Measurements from ENCODE around the gene DDX39A.

Gene DDX39A

GRCh38 chr19:14412324-14412995, 6.7 kb downstream of the DDX39A start:
- ChIA-PET CTCF (no interaction called here), POLR2A (interaction anchor here (0.9 kb wide), 1 partner anchor 31 kb away, joined by 3 read pairs; the partner anchor contains the start of gene ADGRE5)
- TF ChIP-seq FOXK2 (IDR thresholded peaks at IDR 0.05), result no peak
- no peak for TF ChIP-seq L3MBTL2 (conservative IDR thresholded peaks at IDR 0.05)
- no peak for DNase-seq (ENCODE audit: extremely low spot score)

- TF ChIP-seq FOXA1 (IDR thresholded peaks at IDR 0.05) (no peak), HDGF (IDR thresholded peaks at IDR 0.05; ENCODE audit: borderline replicate concordance) (no peak), PKNOX1 (IDR thresholded peaks at IDR 0.05) (no peak), ELF4 (IDR thresholded peaks at IDR 0.05) (no peak), LEF1 (IDR thresholded peaks at IDR 0.05; ENCODE audit: borderline replicate concordance) (no peak), TARDBP (IDR thresholded peaks at IDR 0.05) (no peak), ARNT (IDR thresholded peaks at IDR 0.05) (no peak), FOXM1 (IDR thresholded peaks at IDR 0.05; ENCODE audit: borderline replicate concordance) (no peak), SP1 (IDR thresholded peaks at IDR 0.05) (no peak)
- no peak for DNase-seq (ENCODE audit: extremely low spot score)
- ChIA-PET CTCF (no interaction called here), POLR2A (no interaction called here)
These were observed 7.2 kb downstream of the DDX39A start for GRCh38 chr19:14411938-14412245.

GRCh38 chr19:14411161-14411937, 7.8 kb downstream of the DDX39A start:
- ChIA-PET CTCF (no interaction called here), POLR2A (no interaction called here)
- no peak for DNase-seq (ENCODE audit: extremely low spot score)
- TF ChIP-seq TARDBP (IDR thresholded peaks at IDR 0.05), result no peak
- TF ChIP-seq NFRKB (IDR thresholded peaks at IDR 0.05), result no peak
- TF ChIP-seq FOXK2 (IDR thresholded peaks at IDR 0.05), result no peak
- no peak for TF ChIP-seq LEF1 (IDR thresholded peaks at IDR 0.05; ENCODE audit: borderline replicate concordance)
- TF ChIP-seq L3MBTL2 (conservative IDR thresholded peaks at IDR 0.05), result no peak
- no peak for TF ChIP-seq CTBP1 (IDR thresholded peaks at IDR 0.05; ENCODE audit: borderline replicate concordance)
- no peak for TF ChIP-seq SUZ12 (IDR thresholded peaks at IDR 0.05)
- TF ChIP-seq ARNT (IDR thresholded peaks at IDR 0.05), result no peak
- TF ChIP-seq FOXA1 (IDR thresholded peaks at IDR 0.05), result no peak
- no peak for TF ChIP-seq SP1 (IDR thresholded peaks at IDR 0.05)
- no peak for TF ChIP-seq BHLHE40 (IDR thresholded peaks at IDR 0.05; ENCODE audit: borderline replicate concordance)
- TF ChIP-seq FOXM1 (IDR thresholded peaks at IDR 0.05; ENCODE audit: borderline replicate concordance), result no peak
- no peak for TF ChIP-seq ELF4 (IDR thresholded peaks at IDR 0.05)
- TF ChIP-seq ZNF384 (IDR thresholded peaks at IDR 0.05), result no peak

GRCh38 chr19:14410091-14411051, 8.8 kb downstream of the DDX39A start:
- ChIA-PET POLR2A (no interaction called here), CTCF (no interaction called here)
- TF ChIP-seq FOXK2 (IDR thresholded peaks at IDR 0.05) (no peak), FOXA1 (IDR thresholded peaks at IDR 0.05) (no peak), SUZ12 (IDR thresholded peaks at IDR 0.05) (no peak), TARDBP (IDR thresholded peaks at IDR 0.05) (no peak)
- DNase-seq (ENCODE audit: extremely low spot score), result no peak

GRCh38 chr19:14409146-14410023, 9.8 kb downstream of the DDX39A start:
- POLR2A ChIA-PET, result no interaction called here
- CTCF ChIA-PET, result no interaction called here
- TF ChIP-seq TARDBP (IDR thresholded peaks at IDR 0.05) (no peak), ARNT (IDR thresholded peaks at IDR 0.05) (no peak), SP1 (IDR thresholded peaks at IDR 0.05) (no peak)
- DNase-seq (ENCODE audit: extremely low spot score), result no peak

GRCh38 chr19:14408491-14409145, 10.5 kb downstream of the DDX39A start:
- ChIA-PET CTCF (no interaction called here), POLR2A (no interaction called here)
- DNase-seq (ENCODE audit: extremely low spot score), result no peak
- TF ChIP-seq HDGF (IDR thresholded peaks at IDR 0.05; ENCODE audit: borderline replicate concordance) (no peak), PKNOX1 (IDR thresholded peaks at IDR 0.05) (no peak), ARNT (IDR thresholded peaks at IDR 0.05) (no peak), TARDBP (IDR thresholded peaks at IDR 0.05) (no peak), ELF4 (IDR thresholded peaks at IDR 0.05) (no peak), CTBP1 (IDR thresholded peaks at IDR 0.05; ENCODE audit: borderline replicate concordance) (no peak), L3MBTL2 (conservative IDR thresholded peaks at IDR 0.05) (no peak), SP1 (IDR thresholded peaks at IDR 0.05) (no peak), ZNF384 (IDR thresholded peaks at IDR 0.05) (no peak), FOXM1 (IDR thresholded peaks at IDR 0.05; ENCODE audit: borderline replicate concordance) (no peak), FOXK2 (IDR thresholded peaks at IDR 0.05) (no peak), SUZ12 (IDR thresholded peaks at IDR 0.05) (no peak), NFRKB (IDR thresholded peaks at IDR 0.05) (no peak)

Measured in HEK293T (cell line).